ENCODE results near the gene ZFP30. TPM values are rescaled to one million over a fixed set of nuclear protein-coding genes. Genes with fewer than 3 reads are reported as not detected.

ZFP30 gene
- total and polyA plus RNA-seq, 10 of the 15 experiments (the other 5 are each of a cell fraction or from before 2014, with no cell fraction given): 1.4 to 12.8 (median 5.7) TPM

GRCh38 chr19:37698216-37698615 is 43.0 kb upstream of the ZFP30 start (continued):
- TF ChIP-seq BCL11A (IDR thresholded peaks at IDR 0.05; ENCODE audit: low read depth, low read length): no peak
- no peak for TF ChIP-seq SMARCA5 (IDR thresholded peaks at IDR 0.05)
- TF ChIP-seq BCLAF1 (IDR thresholded peaks at IDR 0.05): no peak
- TF ChIP-seq CBFB (IDR thresholded peaks at IDR 0.05; ENCODE audit: low read depth): no peak

GRCh38 chr19:37695144-37695899 is 40.1 kb upstream of the ZFP30 start:
- RAD21 ChIA-PET (ENCODE audit: unreplicated experiment): no interaction called here
- no TSS peak for BruUV-seq (replicated peaks)
- no peaks in the 10 kb centered on the region for H3K27me3 ChIP-seq (replicated peaks in 1 of 2; ENCODE audit: control insufficient read depth in 2 of 2, insufficient read depth in 2 of 2, low read length in 1 of 2)
- FAIRE-seq (no peak), ATAC-seq (no peak), DNase-seq (ENCODE audit: low read depth, low spot score) (no peak)
- H3K4me3 ChIP-seq: no peak overlapping the region
- H3K4me2 ChIP-seq (ENCODE audit: control insufficient read depth, insufficient read depth): no peak overlapping the region
- H3K79me2 ChIP-seq (ENCODE audit: control insufficient read depth, insufficient read depth, low read length): no peaks in the 10 kb centered on the region
- POLR2A ChIA-PET: interaction anchor here (0.6 kb wide), 1 partner anchor 1128 kb away, joined by 4 read pairs; no protein-coding TSS in a partner anchor
- WGBS (ENCODE audit: insufficient coverage, insufficient replicate concordance, low lambda C conversion rate, missing lambda C conversion rate): 88% methylated on average over 3 of the region's 3 CpGs
- CTCF ChIA-PET: no interaction called here
- intact Hi-C loops (cut with micrococcal nuclease; ENCODE audit: unreplicated experiment): no loop called here
- no peak overlapping the region for H2AFZ ChIP-seq (ENCODE audit: control insufficient read depth, low read depth, low read length)
- peaks cover 6% of the 10 kb centered on the region; the same call in 1 of the 3 replicates for H3K9me3 ChIP-seq (replicated peaks; ENCODE audit: control insufficient read depth, insufficient read depth, low read length)
- H3K9ac ChIP-seq (ENCODE audit: control insufficient read depth, insufficient read depth, low read length): no peak overlapping the region
- H3K4me1 ChIP-seq (ENCODE audit: control insufficient read depth, insufficient read depth, low read length): no peaks in the 10 kb centered on the region
- H4K20me1 ChIP-seq (ENCODE audit: control insufficient read depth, insufficient read depth): no peaks in the 10 kb centered on the region
- in situ Hi-C loops (cut with MboI): no loop called here
- H3K27ac ChIP-seq (ENCODE audit: control insufficient read depth, insufficient read depth): no peak overlapping the region
- H3K36me3 ChIP-seq (ENCODE audit: control insufficient read depth in 2 of 2, insufficient read depth in 2 of 2, low read length in 1 of 2): no peaks in the 10 kb centered on the region; a peak in 2 of 4 replicates
- SMC1A ChIA-PET (ENCODE audit: uncharacterized antibody, unreplicated experiment): no interaction called here
- TF ChIP-seq EZH2 (IDR thresholded peaks at IDR 0.05; ENCODE audit: borderline replicate concordance, control insufficient read depth, low read depth, low read length) (no peak), E4F1 (IDR thresholded peaks at IDR 0.05; ENCODE audit: borderline replicate concordance, partially characterized antibody) (no peak), TCF7 (IDR thresholded peaks at IDR 0.05; ENCODE audit: borderline replicate concordance) (no peak), POLR2AphosphoS5 (IDR thresholded peaks at IDR 0.05; ENCODE audit: low read length) (no peak), NR2F1 (conservative IDR thresholded peaks at IDR 0.05) (no peak), CEBPZ (IDR thresholded peaks at IDR 0.05; ENCODE audit: low read depth, low read length) (no peak), LARP7 (IDR thresholded peaks at IDR 0.05) (no peak), NR2C2 (IDR thresholded peaks at IDR 0.05; ENCODE audit: borderline replicate concordance, control insufficient read depth, insufficient read length, low read depth) (no peak), CBX3 (IDR thresholded peaks at IDR 0.05; ENCODE audit: borderline replicate concordance, low read depth) (no peak), RCOR1 (conservative IDR thresholded peaks at IDR 0.05; ENCODE audit: low read depth, low read length) (no peak)

Measured in GM12878 (cell line).